Upper lobe of left lung (tissue), 4 donors: ENCODE data around the gene CD300LG.

Experiments
- CTCF ChIP-seq, 6 experiments: fragments of 450-650 bp in 4 of 6; fragments of 200-600 bp in 2 of 6; sonication (generic) in 2 of 6; IDR thresholded peaks; one replicate each; pipeline ENCODE4 v1.5.1; 2016 to 2019; ENCODE audit warnings: antibody characterized with exemption in 6 of 6
- EP300 ChIP-seq, 4 donors: sonication (generic); formaldehyde crosslinking; IDR thresholded peaks; one replicate each; pipeline ENCODE4 v1.5.1; 2017; ENCODE audit warnings: antibody characterized with exemption in 4 of 4, control low read depth in 2 of 4
- POLR2A ChIP-seq, 4 donors: fragments of 450-650 bp; IDR thresholded peaks; one replicate each; pipeline ENCODE4 v1.5.1; 2016 to 2017; ENCODE audit warnings: antibody characterized with exemption in 4 of 4, mild to moderate bottlenecking in 2 of 4

GRCh38 chr17:43832976-43833829 is 13.8 kb upstream of the CD300LG start, which contains the start of gene MPP3:
- TF ChIP-seq CTCF (IDR thresholded peaks at IDR 0.05) (no peak), EP300 (IDR thresholded peaks at IDR 0.05) (no peak), POLR2A (IDR thresholded peaks at IDR 0.05) (peak in 3 of 4 donors; percentile 31 to 80 (median 67))
